ENCODE data around the gene REEP1. TPM values are rescaled to one million over a fixed set of nuclear protein-coding genes. Genes with fewer than 3 reads are reported as not detected.

The REEP1 gene
- total and polyA plus RNA-seq, 2 of the 8 experiments (the other 6 are each of a cell fraction or from before 2014, with no cell fraction given), result 0.74 to 1.5 TPM

DNA sequence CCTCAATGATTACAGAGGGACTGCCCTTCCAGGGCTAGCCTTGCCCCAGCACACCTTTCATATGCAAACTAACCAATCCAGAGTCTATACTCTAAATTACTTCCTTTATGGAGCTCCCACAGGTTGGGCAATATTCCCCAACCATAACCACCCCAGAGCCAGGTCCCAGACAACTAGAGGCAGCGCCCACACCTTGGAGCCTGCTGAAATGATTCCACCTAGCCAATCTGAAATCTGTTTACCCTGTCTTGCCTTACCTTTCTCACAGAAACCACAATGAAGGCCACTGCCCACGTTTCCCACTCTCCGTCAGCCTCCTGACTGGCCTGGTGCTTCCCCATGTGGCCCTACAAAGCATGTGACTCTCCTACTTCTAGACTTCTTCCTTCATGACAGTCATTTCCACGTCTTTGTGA, 62.0 kb downstream of the REEP1 start:
- no peak for FAIRE-seq
- Histone ChIP-seq H3K4me3 (ENCODE audit: extremely low read depth in 1 of 4, insufficient read depth in 2 of 4, low read depth in 3 of 4, low read length in 4 of 4) (no peak overlapping the region), H2BK12ac (ENCODE audit: low read depth, low read length) (no peak overlapping the region), H3K56ac (replicated peaks; ENCODE audit: insufficient read length, low read depth, low read length) (no peak overlapping the region), H3K9me3 (ENCODE audit: insufficient read depth in 2 of 2, low read depth in 1 of 2, low read length in 1 of 2) (peaks cover 3 to 11% of the 10 kb centered on the region in 2 experiments; a peak in 3 of 4 replicates), H3K18ac (ENCODE audit: extremely low read depth, low read length) (no peak overlapping the region), H2BK15ac (ENCODE audit: low read length) (0 out of 2 replicates have a peak overlapping the region, but pooled peaks have one; percentile 19), H2BK5ac (ENCODE audit: low read depth, low read length) (no peak overlapping the region), H2BK20ac (ENCODE audit: low read length) (no peak overlapping the region), H3K79me2 (ENCODE audit: control insufficient read depth in 1 of 2, insufficient read depth in 2 of 2, low read length in 2 of 2) (no peaks in the 10 kb centered on the region), H3K36me3 (ENCODE audit: control insufficient read depth in 2 of 4, insufficient read depth in 4 of 4, low read length in 3 of 4) (no peaks in the 10 kb centered on the region), H3K4me1 (replicated peaks in 1 of 4; ENCODE audit: control insufficient read depth in 3 of 4, insufficient read depth in 4 of 4, low read length in 3 of 4) (peaks cover 0 to 5% (median 0%) of the 10 kb centered on the region in 4 experiments; a peak in 2 of 7 replicates), H4K8ac (ENCODE audit: extremely low read depth, insufficient read depth, low read length) (no peak overlapping the region), H3K4me2 (ENCODE audit: insufficient read depth in 1 of 2, low read depth in 2 of 2, low read length in 2 of 2) (no peak overlapping the region), H4K20me1 (replicated peaks in 1 of 2; ENCODE audit: control insufficient read depth in 1 of 2, insufficient read depth in 2 of 2, low read length in 2 of 2) (no peaks in the 10 kb centered on the region), H2BK120ac (replicated peaks; ENCODE audit: low read depth, low read length) (no peak overlapping the region), H3K23ac (ENCODE audit: insufficient read length) (no peak overlapping the region), H4K5ac (ENCODE audit: insufficient read length, low read depth, low read length) (no peak overlapping the region), H2AFZ (ENCODE audit: low read length) (no peak overlapping the region), H3K9ac (replicated peaks in 1 of 4; ENCODE audit: extremely low read depth in 1 of 4, low read depth in 3 of 4, low read length in 3 of 4) (no peak overlapping the region), H3K4ac (replicated peaks; ENCODE audit: insufficient read length, low read depth, low read length) (no peak overlapping the region), H3K27ac (ENCODE audit: low read depth, low read length) (no peak overlapping the region), H3K14ac (ENCODE audit: insufficient read length) (no peak overlapping the region), H3K79me1 (ENCODE audit: low read depth, low read length) (no peaks in the 10 kb centered on the region), H4K91ac (replicated peaks; ENCODE audit: insufficient read length, low read length) (no peak overlapping the region), H2AK5ac (ENCODE audit: low read depth, low read length) (no peak overlapping the region), H3K23me2 (ENCODE audit: low read depth, low read length) (no peaks in the 10 kb centered on the region), H3K27me3 (replicated peaks in 1 of 4; ENCODE audit: control insufficient read depth in 3 of 4, extremely low read depth in 1 of 4, insufficient read depth in 3 of 4, low read length in 3 of 4) (no peaks in the 10 kb centered on the region)
- TF ChIP-seq FOSL1 (IDR thresholded peaks at IDR 0.05; ENCODE audit: insufficient read depth, low read depth, low read length), result no peak
- no peak for TF ChIP-seq RFX5 (IDR thresholded peaks at IDR 0.05; ENCODE audit: borderline replicate concordance, low read depth, low read length)
- no peak for TF ChIP-seq POLR2AphosphoS5 (IDR thresholded peaks at IDR 0.05; ENCODE audit: low read depth, low read length)
- TF ChIP-seq SP4 (IDR thresholded peaks at IDR 0.05; ENCODE audit: low read length), result no peak
- no peak for TF ChIP-seq NANOG (IDR thresholded peaks at IDR 0.05; ENCODE audit: insufficient read depth, low read depth, low read length, poor library complexity, severe bottlenecking)
- no peak for TF ChIP-seq SIRT6 (IDR thresholded peaks at IDR 0.05; ENCODE audit: low read length)
- TF ChIP-seq ATF3 (IDR thresholded peaks at IDR 0.05; ENCODE audit: insufficient read depth, low read depth, low read length), result no peak
- TF ChIP-seq, protein P1, sequence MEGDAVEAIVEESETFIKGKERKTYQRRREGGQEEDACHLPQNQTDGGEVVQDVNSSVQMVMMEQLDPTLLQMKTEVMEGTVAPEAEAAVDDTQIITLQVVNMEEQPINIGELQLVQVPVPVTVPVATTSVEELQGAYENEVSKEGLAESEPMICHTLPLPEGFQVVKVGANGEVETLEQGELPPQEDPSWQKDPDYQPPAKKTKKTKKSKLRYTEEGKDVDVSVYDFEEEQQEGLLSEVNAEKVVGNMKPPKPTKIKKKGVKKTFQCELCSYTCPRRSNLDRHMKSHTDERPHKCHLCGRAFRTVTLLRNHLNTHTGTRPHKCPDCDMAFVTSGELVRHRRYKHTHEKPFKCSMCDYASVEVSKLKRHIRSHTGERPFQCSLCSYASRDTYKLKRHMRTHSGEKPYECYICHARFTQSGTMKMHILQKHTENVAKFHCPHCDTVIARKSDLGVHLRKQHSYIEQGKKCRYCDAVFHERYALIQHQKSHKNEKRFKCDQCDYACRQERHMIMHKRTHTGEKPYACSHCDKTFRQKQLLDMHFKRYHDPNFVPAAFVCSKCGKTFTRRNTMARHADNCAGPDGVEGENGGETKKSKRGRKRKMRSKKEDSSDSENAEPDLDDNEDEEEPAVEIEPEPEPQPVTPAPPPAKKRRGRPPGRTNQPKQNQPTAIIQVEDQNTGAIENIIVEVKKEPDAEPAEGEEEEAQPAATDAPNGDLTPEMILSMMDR (IDR thresholded peaks at IDR 0.05; ENCODE audit: control extremely low read depth in 1 of 3, insufficient read depth in 1 of 3, low read depth in 1 of 3, low read length in 3 of 3), result no peak
- POLR2A ChIA-PET (ENCODE audit: partially characterized antibody), result no interaction called here
- CTCF ChIA-PET (ENCODE audit: partially characterized antibody), result interaction anchor here (1.2 kb wide), 1 partner anchor 52 kb away, joined by 3 read pairs; no protein-coding TSS in a partner anchor
- DNase-seq (ENCODE audit: low read depth in 1 of 2, low spot score in 2 of 2), result no peak
- WGBS, 2 experiments (ENCODE audit: extremely low coverage in 1 of 2, insufficient coverage in 1 of 2, insufficient read length in 1 of 2, insufficient replicate concordance in 2 of 2, low coverage in 1 of 2, low lambda C conversion rate in 2 of 2, missing lambda C conversion rate in 1 of 2), result 72% methylated on average over 4 of the region's 4 CpGs; no CpG with 5 or more reads in 1 of the 2 experiments

Measured in H1 (cell line).